ENCODE results near the gene ABCG4. TPM values are rescaled to one million over a fixed set of nuclear protein-coding genes. Genes with fewer than 3 reads are reported as not detected.

The ABCG4 gene
- total RNA-seq, 1 experiment from 2014 or later = not detected

DNA sequence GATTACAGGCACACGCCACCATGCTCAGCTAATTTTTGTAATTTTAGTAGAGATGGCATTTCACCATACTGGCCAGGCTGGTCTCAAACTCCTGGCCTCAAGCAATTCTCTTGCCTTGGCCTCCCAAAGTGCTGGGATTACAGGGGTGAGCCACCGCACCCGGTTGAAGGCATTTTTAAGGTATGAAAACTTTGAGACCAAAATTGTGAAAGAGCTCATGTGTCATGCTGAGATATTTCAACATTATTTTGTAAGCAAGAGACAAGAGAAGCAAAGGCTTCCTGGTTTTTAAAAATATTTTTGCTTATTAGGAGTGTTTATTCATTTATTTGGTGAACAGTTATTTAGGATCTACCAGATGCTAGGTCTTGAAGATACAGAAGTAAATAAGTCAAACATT is 43.3 kb downstream of the ABCG4 start:
- Histone ChIP-seq H3K9me3 (ENCODE audit: low read depth, low read length, poor library complexity, severe bottlenecking) (no peaks in the 10 kb centered on the region), H3K27ac (ENCODE audit: low read depth, low read length, poor library complexity, severe bottlenecking) (no peak overlapping the region), H3K27me3 (replicated peaks; ENCODE audit: insufficient read depth, low read depth, low read length, poor library complexity) (no peaks in the 10 kb centered on the region), H3K4me3 (ENCODE audit: low read depth, low read length, poor library complexity, severe bottlenecking) (no peak overlapping the region), H3K4me1 (ENCODE audit: insufficient read depth, low read length, poor library complexity, severe bottlenecking) (no peaks in the 10 kb centered on the region), H3K36me3 (ENCODE audit: insufficient read depth, low read length, poor library complexity, severe bottlenecking) (no peaks in the 10 kb centered on the region)
- ChIA-PET POLR2A (ENCODE audit: low non-redundant PET) (interaction anchor here (0.8 kb wide), 1 partner anchor 97 kb away, joined by 4 read pairs; a partner anchor contains a TSS), CTCF (interaction anchor here (1.4 kb wide), 1 partner anchor 14 kb away, joined by 7 read pairs; the partner anchor contains the start of gene CBL)
- no peak for TF ChIP-seq CTCF (conservative IDR thresholded peaks at IDR 0.05; ENCODE audit: low read depth, low read length)
- TF ChIP-seq EZH2 (IDR thresholded peaks at IDR 0.05; ENCODE audit: borderline replicate concordance, low read depth, low read length, poor library complexity, severe bottlenecking) = no peak
- intact Hi-C loops (cut with micrococcal nuclease; ENCODE audit: unreplicated experiment) = no loop called here
- no peak for DNase-seq (ENCODE audit: low spot score)
- no TSS peak for BruUV-seq (replicated peaks)

DNA sequence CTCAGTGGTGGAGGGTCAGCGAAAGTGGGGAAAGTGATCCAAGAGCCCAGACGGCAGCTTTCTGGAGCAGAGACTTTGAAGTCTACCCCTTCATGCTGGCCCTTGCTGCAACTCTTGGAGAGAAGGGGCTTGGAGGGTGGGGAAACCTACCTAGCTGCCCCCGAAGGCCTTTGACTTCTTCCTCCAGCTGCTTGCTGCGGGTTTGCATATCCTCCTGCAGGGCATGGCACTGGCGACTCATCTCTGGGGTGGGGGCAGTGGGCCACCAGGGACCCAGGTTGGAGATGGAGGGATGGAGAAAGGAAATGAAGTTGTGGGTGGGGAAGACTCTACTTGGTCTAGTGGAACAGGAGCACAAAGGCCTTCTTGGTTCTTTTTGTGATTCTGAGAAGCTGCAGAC is 44.1 kb downstream of the ABCG4 start:
- H3K4me1 ChIP-seq (ENCODE audit: insufficient read depth, low read length, poor library complexity, severe bottlenecking) = no peaks in the 10 kb centered on the region
- no peaks in the 10 kb centered on the region for H3K27me3 ChIP-seq (replicated peaks; ENCODE audit: insufficient read depth, low read depth, low read length, poor library complexity)
- BruUV-seq (replicated peaks) = no TSS peak
- H3K27ac ChIP-seq (ENCODE audit: low read depth, low read length, poor library complexity, severe bottlenecking) = no peak overlapping the region
- no peaks in the 10 kb centered on the region for H3K36me3 ChIP-seq (ENCODE audit: insufficient read depth, low read length, poor library complexity, severe bottlenecking)
- ChIA-PET CTCF (interaction anchor here (1.4 kb wide), 1 partner anchor 13 kb away, joined by 7 read pairs; the partner anchor contains the start of gene CBL), POLR2A (ENCODE audit: low non-redundant PET) (no interaction called here)
- TF ChIP-seq CTCF (conservative IDR thresholded peaks at IDR 0.05; ENCODE audit: low read depth, low read length) = no peak
- TF ChIP-seq EZH2 (IDR thresholded peaks at IDR 0.05; ENCODE audit: borderline replicate concordance, low read depth, low read length, poor library complexity, severe bottlenecking) = no peak
- no peaks in the 10 kb centered on the region for H3K9me3 ChIP-seq (ENCODE audit: low read depth, low read length, poor library complexity, severe bottlenecking)
- DNase-seq (ENCODE audit: low spot score) = no peak
- no peak overlapping the region for H3K4me3 ChIP-seq (ENCODE audit: low read depth, low read length, poor library complexity, severe bottlenecking)
- intact Hi-C loops (cut with micrococcal nuclease; ENCODE audit: unreplicated experiment) = no loop called here

GRCh38 chr11:119193626-119194025 is 44.8 kb downstream of the ABCG4 start:
- TF ChIP-seq CTCF (conservative IDR thresholded peaks at IDR 0.05; ENCODE audit: low read depth, low read length) (no peak), EZH2 (IDR thresholded peaks at IDR 0.05; ENCODE audit: borderline replicate concordance, low read depth, low read length, poor library complexity, severe bottlenecking) (no peak)
- Histone ChIP-seq H3K4me1 (ENCODE audit: insufficient read depth, low read length, poor library complexity, severe bottlenecking) (no peaks in the 10 kb centered on the region), H3K36me3 (ENCODE audit: insufficient read depth, low read length, poor library complexity, severe bottlenecking) (no peaks in the 10 kb centered on the region), H3K27ac (ENCODE audit: low read depth, low read length, poor library complexity, severe bottlenecking) (no peak overlapping the region), H3K4me3 (ENCODE audit: low read depth, low read length, poor library complexity, severe bottlenecking) (no peak overlapping the region), H3K27me3 (replicated peaks; ENCODE audit: insufficient read depth, low read depth, low read length, poor library complexity) (no peaks in the 10 kb centered on the region), H3K9me3 (ENCODE audit: low read depth, low read length, poor library complexity, severe bottlenecking) (no peaks in the 10 kb centered on the region)
- POLR2A ChIA-PET (ENCODE audit: low non-redundant PET) = no interaction called here
- CTCF ChIA-PET = no interaction called here
- DNase-seq (ENCODE audit: low spot score) = no peak
- BruUV-seq (replicated peaks) = no TSS peak
- intact Hi-C loops (cut with micrococcal nuclease; ENCODE audit: unreplicated experiment) = no loop called here
